ENCODE results near the gene COPZ2.

Gene COPZ2

GRCh38 chr17:47982645-47983390, 54.8 kb downstream of the COPZ2 start:
- DNase-seq = no peak

- no peak for DNase-seq
These were observed 55.4 kb downstream of the COPZ2 start for GRCh38 chr17:47982091-47982617.

- no peak for DNase-seq
These were observed 56.1 kb downstream of the COPZ2 start for GRCh38 chr17:47981462-47981861.

GRCh38 chr17:47980541-47980940, 57.1 kb downstream of the COPZ2 start:
- no peak for DNase-seq

GRCh38 chr17:47978324-47978723, 59.3 kb downstream of the COPZ2 start:
- DNase-seq = peak in 1 of 2 experiments; percentile 76
